GM19239 (cell line): ENCODE data around the gene C22orf42.
"Not testable (repeated sequence)": the region's sequence is repeated elsewhere in the genome, so short reads cannot be mapped to it uniquely, and the experiment has no call there.

Source experiments
- DNase-seq: peaks from one replicate; pipeline ENCODE4 v3.0.0; 2011; ENCODE audit warnings: low spot score; ENCODE audit not compliant: insufficient read length
- FAIRE-seq: peaks from 2 replicates; lab custom pipeline; 2011; peaks lifted over from hg19 to GRCh38; lab: Jason Lieb, UNC

C22orf42 gene, protein sequence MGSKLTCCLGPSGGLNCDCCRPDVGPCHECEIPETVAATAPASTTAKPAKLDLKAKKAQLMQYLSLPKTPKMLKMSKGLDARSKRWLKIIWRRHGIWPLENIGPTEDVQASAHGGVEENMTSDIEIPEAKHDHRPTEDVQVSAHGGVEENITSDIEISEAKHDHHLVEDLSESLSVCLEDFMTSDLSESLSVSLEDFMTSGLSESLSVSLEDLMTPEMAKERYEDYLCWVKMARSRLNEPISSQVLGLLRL

GRCh38 chr22:32158712-32159533, at the start of gene C22orf42:
Gene C22orf42 (minus strand): TSS chr22:32159303. CDS start chr22:32159215, 88 bp downstream.
- FAIRE-seq (no peak), DNase-seq (no peak)

GRCh38 chr22:32208681-32209080, 49.6 kb upstream of the C22orf42 start:
- no peak for FAIRE-seq
- DNase-seq = no peak

GRCh38 chr22:32207971-32208480, 48.9 kb upstream of the C22orf42 start:
- DNase-seq = no peak
- FAIRE-seq = no peak

DNA sequence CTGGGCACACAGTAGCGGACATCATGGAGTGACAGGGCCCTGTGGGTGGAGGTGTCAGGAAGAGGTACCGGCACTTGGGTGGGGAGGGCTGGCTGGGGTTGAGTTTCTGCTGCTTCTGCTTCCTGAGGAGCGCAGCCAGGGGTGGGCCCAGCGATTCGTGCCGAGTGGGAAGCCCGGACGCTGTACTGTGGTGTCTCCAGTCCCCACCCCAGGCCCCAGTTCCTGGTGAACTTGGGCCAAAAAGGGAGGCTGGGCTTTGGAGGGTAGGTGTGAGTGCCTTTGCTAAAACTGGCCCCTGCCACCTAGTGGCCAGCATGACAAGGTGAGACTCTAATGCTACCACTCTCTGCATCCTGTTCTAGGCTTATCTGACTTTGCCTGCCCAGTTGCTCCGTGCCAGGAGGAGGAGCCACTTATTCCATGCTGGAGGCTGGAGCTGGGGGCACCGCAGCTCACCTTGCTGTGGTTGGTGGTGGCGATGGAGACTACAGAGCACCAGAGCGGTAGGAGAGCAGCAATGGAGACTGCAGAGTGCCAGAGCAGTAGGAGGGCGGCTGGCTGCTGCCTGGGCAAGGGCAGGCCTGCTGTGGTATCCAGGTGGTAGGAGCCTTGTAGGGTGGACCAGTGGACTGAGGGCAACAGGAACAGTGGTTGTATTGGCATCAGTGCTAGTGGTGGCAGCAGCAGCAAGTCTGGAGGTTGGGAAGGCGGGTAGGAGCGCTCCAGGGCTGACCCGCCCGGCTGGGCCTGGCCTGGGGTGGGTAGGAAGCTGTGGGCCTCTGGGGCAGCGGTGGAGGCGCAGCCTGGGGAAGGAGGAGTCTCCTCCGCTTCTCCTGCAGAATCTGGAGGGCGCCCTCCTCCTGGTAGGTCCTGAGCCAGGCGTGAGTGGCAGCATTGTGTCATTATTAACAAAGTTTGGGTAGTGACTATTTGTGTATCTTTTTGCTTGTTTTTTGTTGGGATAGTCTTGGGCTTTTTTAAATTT, 48.0 kb upstream of the C22orf42 start:
- no peak for FAIRE-seq

DNA sequence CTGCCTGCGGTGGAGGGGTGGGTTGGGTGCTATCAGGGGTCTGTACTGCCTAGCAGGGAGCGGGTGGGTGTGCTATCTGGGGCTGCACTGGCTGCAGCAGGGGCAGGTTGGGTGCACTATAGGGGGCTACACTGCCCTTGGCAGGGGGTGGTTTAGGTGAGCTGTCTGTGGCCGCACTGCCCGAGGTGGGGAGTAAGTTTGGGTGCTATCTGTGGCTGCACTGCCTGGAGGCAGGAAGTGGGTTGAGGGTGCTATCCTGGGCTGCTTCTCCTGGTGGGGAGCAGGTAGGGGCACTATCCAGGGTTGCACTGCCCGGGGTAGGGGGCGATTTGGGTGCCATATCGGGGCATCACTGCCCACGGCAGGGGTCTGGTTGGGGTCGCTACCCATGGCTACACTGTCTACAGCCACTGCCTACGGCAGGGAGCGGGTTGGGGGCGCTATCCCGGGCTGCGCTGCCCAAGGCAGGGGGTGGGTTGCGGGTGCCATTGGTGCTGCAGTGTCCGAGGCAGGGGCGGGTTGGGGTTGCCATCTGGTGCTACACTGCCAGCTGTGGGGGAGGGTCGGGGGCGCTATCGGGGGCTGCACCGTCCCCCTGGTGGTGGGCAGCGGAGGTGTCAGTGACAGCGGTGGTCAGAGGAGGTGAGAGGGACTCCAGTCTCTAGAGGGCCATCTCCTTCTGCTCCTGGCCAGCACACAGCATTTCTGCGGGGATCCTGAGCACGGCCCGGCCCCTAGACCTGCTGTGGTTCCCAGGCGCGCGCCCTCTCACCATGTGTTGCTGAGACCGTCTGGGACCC, 47.1 kb upstream of the C22orf42 start:
- DNase-seq = no peak

More for the DNA sequence above, 48.0 kb upstream of the C22orf42 start:
- no peak for DNase-seq

GRCh38 chr22:32204856-32205722, 46.0 kb upstream of the C22orf42 start, which contains the start of gene RFPL2:
Gene RFPL2 (minus strand): TSS chr22:32205073. CDS start chr22:32202451, 2,622 bp downstream.
- FAIRE-seq (no peak), DNase-seq (no peak)

More for the DNA sequence above, 47.1 kb upstream of the C22orf42 start:
- FAIRE-seq = no peak

DNA sequence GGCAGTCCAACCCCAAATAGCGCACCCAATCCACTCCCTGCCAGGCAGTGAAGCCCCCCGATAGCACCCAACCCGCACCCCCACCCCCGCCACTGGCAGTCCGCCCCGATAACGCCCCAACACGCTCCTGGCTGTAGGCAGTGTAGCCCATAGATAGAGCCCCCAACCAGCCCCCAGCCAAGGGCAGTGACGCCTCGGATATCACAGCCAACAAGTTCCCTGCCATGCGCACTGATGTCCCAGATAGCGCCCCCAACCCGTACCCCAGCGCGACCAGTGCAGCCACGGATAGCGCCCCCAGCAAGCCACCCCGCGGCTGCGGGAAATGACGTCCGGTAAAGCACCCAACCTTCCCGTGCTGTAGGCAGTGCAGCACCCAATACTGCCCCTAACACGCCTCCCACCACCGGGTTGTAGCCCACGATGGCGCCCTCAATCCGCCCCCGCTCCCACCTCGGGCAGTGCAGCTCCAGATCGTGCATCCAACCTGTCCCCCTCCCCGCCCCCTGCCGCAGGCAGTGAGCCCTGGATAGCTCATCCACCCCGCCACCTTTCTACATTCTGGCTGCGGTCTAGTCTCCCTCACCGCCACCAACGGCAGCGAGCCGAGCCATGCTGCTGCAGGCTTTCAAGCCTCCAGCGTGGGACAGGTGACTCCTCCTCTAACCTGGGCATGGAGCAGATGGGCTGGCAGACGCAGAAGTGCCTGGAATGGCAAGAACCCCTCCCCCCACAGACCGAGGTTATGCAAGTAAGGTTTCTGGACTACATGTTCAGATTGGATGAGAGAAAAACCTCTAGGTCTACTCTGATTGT, 45.1 kb upstream of the C22orf42 start:
- no peak for DNase-seq

GRCh38 chr22:32203181-32204039, 44.3 kb upstream of the C22orf42 start:
- no peak for DNase-seq
- FAIRE-seq = no peak

More for the DNA sequence above, 45.1 kb upstream of the C22orf42 start:
- FAIRE-seq = no peak

DNA sequence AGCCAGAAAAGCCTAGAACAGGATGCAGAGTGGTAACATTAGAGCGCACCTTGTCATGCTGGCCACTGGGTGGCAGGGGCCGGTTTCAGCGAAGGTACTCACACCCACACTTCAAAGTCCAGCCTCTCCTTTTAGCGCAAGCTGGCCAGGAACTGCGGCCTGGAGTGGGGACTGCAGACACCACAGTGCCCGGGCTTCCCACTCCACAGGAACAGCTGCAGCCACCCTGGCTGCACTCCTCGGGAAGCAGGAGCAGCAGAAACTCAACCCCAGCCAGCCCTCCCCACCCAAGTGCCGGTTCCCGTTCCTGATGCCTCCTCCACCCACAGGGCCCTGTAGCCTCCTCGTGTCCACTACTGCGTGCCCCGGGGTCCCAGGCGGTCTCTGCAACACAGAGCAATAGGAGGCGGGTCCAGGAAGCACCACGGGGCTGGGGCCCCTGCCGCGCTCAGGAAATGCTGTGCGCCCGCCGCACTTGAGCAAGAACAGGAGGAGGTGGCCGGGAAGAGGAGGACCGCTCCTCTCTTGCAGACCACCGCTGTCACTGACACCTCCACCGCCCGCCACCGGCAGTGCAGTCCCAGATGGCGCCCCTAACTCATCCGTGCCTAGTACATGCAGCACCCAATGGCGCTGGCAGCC, 43.6 kb upstream of the C22orf42 start:
- DNase-seq (peak; percentile 50), FAIRE-seq (no peak)

- FAIRE-seq = no peak
- no peak for DNase-seq
Measured at GRCh38 chr22:32202161-32202538, 43.0 kb upstream of the C22orf42 start.

DNA sequence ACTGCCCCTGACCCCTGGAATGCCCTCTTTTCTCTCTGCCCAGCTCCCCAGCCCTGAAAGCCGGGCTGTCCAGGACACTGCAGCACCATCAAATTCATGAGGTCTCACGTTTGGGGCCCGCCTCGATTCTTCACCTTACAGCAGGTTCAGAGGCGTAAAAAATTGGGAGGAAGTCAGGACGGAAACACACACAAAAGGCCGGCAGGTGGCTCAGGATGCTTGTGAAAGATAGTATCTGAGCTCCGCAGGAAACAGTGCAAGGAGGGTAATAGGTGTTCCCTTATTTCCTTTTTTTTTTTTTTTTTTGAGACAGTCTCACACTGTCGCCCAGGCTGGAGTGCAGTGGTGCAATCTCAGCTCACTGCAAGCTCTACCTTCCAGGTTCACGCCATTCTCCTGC, 41.6 kb upstream of the C22orf42 start:
- FAIRE-seq = no peak
- no peak for DNase-seq

DNA sequence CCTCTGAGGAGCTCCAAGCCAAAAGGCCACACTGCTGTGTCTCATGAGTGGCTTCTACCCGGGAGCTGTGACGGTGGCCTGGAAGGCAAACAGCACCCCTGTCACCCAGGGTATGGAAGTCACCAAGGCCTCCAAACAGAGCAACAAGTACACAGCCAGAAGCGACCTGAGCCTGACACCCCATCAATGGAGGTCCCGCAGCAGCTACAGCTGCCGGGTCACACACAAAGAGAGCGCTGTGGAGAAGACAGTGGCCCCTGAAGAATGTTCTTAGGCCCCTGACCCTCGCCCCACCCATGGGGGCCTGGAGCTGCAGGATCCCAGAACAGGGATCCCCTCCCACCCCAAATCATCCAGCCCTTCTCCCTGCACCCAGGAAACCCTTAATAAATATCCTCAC, 40.9 kb upstream of the C22orf42 start:
- FAIRE-seq = no peak

GRCh38 chr22:32199341-32199740, 40.2 kb upstream of the C22orf42 start:
- no peak for FAIRE-seq
- DNase-seq = no peak

More for the DNA sequence above, 40.9 kb upstream of the C22orf42 start:
- DNase-seq = no peak

DNA sequence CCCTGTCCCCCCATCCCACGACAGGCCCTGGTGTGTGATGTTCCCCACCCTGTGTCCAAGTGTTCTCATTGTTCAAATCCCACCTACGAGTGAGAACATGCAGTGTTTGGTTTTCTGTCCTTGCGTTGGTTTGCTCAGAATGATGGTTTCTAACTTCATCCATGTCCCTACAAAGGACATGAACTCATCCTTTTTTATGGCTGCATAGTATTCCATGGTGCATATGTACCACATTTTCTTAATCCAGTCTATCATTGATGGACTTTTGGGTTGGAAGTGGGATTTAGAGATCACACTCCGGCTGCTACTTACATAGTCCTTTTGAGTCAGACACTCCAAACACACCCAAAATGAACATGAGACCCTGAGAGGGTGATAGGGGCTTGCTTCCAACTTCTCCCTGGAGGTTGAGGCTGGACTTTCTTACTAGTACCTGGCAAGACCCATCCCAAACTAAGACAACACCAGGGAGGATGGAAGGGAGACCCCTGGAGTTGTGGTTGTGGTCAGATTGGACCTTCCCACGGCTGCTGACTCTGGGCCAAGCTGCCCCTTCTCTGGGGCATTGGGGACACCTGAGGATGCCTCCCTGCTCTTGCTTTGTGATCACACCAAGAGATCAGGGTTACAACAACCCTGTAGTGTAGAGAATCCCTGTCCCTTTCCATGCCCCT, 38.6 kb upstream of the C22orf42 start:
- DNase-seq, FAIRE-seq: not testable (repeated sequence)

DNA sequence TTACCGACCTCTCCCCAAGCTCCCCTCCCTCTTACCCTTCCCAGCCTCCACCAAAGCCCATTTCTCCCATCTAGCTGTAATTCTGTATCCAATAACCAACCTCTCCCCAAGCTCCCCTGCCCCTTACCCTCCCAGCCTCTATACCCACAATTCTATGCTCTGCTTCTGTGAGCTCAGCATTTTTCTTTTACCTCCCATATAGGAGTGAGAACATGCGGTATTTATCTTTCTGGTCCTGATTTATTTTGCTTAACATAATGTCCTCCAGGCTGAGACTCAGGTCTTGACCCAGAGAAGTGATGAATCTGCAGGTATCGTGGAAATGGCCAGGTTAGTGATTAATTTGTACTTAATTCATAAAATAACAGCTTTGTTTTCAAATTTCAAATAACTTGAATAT, 36.8 kb upstream of the C22orf42 start:
- FAIRE-seq, DNase-seq: not testable (repeated sequence)
